ENCODE results near the gene USP48. TPM values are rescaled to one million over a fixed set of nuclear protein-coding genes. Genes with fewer than 3 reads are reported as not detected.
"Not testable (repeated sequence)": the region's sequence is repeated elsewhere in the genome, so short reads cannot be mapped to it uniquely, and the experiment has no call there.

Gene USP48
- total and polyA plus RNA-seq, 3 experiments from 2014 or later: 41.4 to 61.5 (median 60.6) TPM

DNA sequence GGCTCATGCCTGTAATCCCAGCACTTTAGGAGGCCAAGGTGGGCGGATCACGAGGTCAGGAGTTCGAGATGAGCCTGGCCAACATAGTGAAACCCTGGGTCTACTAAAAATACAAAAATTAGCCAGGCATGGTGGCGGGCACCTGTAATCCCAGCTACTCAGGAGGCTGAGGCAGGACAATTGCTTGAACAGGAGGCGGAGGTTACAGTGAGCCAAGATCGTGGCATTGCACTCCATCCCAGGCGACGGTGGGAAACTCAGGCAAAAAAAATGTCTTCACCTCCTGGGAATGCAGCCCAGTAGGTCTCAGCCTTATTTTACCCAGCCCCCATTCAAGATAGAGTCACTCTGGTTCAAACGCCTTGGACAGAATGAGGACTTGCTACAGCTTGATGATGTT, 2.8 kb upstream of the USP48 start:
- POLR2A ChIA-PET; H3K9me3 Mint-ChIP-seq; H3K36me3 ChIP-seq (ENCODE audit: insufficient read depth, low read length); H3K27ac Mint-ChIP-seq; H3K9me3 ChIP-seq (ENCODE audit: low read length); CTCF ChIA-PET; DNase-seq; H3K27me3 Mint-ChIP-seq; H3K27me3 ChIP-seq (ENCODE audit: insufficient read depth, low read length, poor library complexity, severe bottlenecking); H3K27ac ChIP-seq (ENCODE audit: low read depth, low read length); H3K4me3 ChIP-seq (ENCODE audit: low read length): not testable (repeated sequence)
- Mint-ChIP-seq H3K4me1 (peaks cover 9 to 20% (median 18%) of the 10 kb centered on the region in 3 donors), H3K4me3 (peak overlapping the region in 1 of 7 donors; percentile 48), H3K36me3 (peaks cover 0 to 14% (median 0%) of the 10 kb centered on the region in 3 donors)
- H3K4me1 ChIP-seq (ENCODE audit: insufficient read depth, low read length): peaks cover 16% of the 10 kb centered on the region

DNA sequence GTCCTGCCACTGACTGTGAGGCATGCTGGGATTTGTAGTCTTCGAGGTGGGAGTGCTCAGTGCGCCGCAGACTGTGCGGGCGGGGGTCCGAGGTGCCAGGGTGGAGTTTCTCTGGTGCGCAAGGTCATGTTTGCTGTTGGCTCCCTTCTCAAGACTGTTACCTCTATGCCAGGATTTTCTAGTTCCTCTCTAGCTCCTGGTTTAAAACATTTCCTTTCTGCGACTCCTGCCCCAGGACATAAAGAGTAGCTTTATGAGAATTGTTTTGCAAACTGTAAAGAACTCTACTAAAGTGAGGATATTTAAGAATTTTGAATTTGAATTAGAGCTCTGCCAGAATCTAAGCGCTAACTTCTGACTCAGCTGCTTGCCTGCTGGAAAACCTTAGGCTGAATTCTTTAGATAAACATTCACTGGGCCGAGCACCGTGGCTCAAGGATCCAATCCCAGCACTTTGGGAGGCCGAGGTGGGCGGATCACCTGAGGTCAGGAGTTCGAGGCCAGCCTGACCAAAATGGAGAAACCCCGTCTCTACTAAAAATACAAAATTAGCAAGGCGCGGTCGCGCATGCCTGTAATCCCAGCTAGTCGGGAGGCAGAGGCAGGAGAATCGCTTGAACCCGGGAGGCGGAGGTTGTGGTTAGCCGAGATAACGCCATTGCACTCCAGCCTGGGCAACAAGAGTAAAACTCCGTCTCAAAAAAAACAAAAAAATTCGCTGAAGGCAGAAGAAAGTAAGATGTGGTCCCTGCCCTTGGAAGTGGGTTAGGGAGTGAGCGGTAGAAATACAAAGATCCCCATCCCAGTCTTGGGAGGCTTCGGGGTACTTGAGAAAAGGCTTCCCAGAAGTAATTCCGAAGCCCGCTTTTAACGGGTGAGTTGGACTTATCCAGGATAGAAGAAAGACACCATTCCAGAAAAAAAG, 992 bp upstream of the USP48 start:
- H3K4me3 Mint-ChIP-seq: peak overlapping the region; percentile 91 to 99 (median 98)
- ChIA-PET CTCF (no interaction called here), POLR2A (interaction anchor here (0.5 to 2.0 kb wide), 3 partner anchors 61 to 268 kb away, joined by 3 to 12 read pairs (median 5); partner anchors contain the start of gene CDC42)
- H3K27me3 ChIP-seq (ENCODE audit: insufficient read depth, low read length, poor library complexity, severe bottlenecking): no peaks in the 10 kb centered on the region
- no peak for DNase-seq
- peak overlapping the region; percentile 100 for H3K27ac Mint-ChIP-seq
- peaks cover 27% of the 10 kb centered on the region for H3K4me1 ChIP-seq (ENCODE audit: insufficient read depth, low read length)
- H3K27me3 Mint-ChIP-seq: peaks cover 4 to 7% of the 10 kb centered on the region in 2 donors
- H3K36me3 Mint-ChIP-seq: peaks cover 0 to 14% (median 0%) of the 10 kb centered on the region in 3 donors
- peak overlapping the region; percentile 100 for H3K27ac ChIP-seq (ENCODE audit: low read depth, low read length)
- peak overlapping the region; percentile 99 for H3K4me3 ChIP-seq (ENCODE audit: low read length)
- H3K36me3 ChIP-seq (ENCODE audit: insufficient read depth, low read length): no peaks in the 10 kb centered on the region
- H3K9me3 Mint-ChIP-seq: peaks cover 0 to 2% (median 0%) of the 10 kb centered on the region in 5 donors
- no peaks in the 10 kb centered on the region for H3K9me3 ChIP-seq (ENCODE audit: low read length)
- H3K4me1 Mint-ChIP-seq: peaks cover 21 to 35% (median 32%) of the 10 kb centered on the region in 3 donors

DNA sequence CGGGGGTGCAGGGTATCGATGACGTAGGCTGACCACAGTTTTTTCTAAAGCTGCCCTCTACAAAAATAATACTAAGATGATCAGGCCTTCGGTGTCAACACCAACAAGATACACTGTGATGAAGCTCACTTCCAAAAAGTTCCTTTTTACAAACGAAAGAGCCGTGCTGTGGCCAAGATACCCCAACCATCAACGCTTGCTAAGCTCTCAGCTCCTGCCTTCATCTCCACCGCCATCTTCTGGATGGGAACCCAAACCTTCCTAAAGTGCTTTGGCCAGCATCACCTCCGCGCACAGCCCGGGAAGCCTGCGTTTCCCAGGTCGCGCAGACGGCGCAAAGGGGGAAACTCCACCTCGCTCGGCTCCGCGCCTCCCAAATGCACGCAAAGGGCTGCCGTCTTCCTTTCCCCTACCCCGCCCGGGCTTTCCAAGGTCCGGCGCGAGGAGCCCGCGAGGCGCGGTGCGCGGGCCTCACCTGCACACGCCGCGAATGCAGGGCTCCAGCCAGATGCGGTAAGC, 541 bp downstream of the USP48 start:
- Mint-ChIP-seq H3K4me1 (peaks cover 28 to 46% (median 41%) of the 10 kb centered on the region in 3 donors), H3K9me3 (peaks cover 0 to 2% (median 0%) of the 10 kb centered on the region in 5 donors), H3K4me3 (peak overlapping the region; percentile 91 to 99 (median 98)), H3K27me3 (peaks cover 0 to 5% of the 10 kb centered on the region in 2 donors), H3K27ac (peak overlapping the region; percentile 92 to 100 (median 100)), H3K36me3 (peaks cover 0 to 19% (median 0%) of the 10 kb centered on the region in 3 donors)
- ChIA-PET CTCF (interaction anchor here (1.0 to 1.9 kb wide), 6 partner anchors 12 to 258 kb away, joined by 3 to 7 read pairs (median 3); no protein-coding TSS in a partner anchor), POLR2A (interaction anchor here (1.4 to 2.0 kb wide), 3 partner anchors 9 to 271 kb away, joined by 3 to 12 read pairs (median 5); partner anchors contain the start of gene CDC42)
- H3K9me3 ChIP-seq (ENCODE audit: low read length): no peaks in the 10 kb centered on the region
- peak overlapping the region; percentile 99 for H3K4me3 ChIP-seq (ENCODE audit: low read length)
- peak overlapping the region; percentile 100 for H3K27ac ChIP-seq (ENCODE audit: low read depth, low read length)
- peaks cover 27% of the 10 kb centered on the region for H3K4me1 ChIP-seq (ENCODE audit: insufficient read depth, low read length)
- H3K27me3 ChIP-seq (ENCODE audit: insufficient read depth, low read length, poor library complexity, severe bottlenecking): no peaks in the 10 kb centered on the region
- peak; percentile 37 to 60 (median 47) for DNase-seq
- H3K36me3 ChIP-seq (ENCODE audit: insufficient read depth, low read length): no peaks in the 10 kb centered on the region

DNA sequence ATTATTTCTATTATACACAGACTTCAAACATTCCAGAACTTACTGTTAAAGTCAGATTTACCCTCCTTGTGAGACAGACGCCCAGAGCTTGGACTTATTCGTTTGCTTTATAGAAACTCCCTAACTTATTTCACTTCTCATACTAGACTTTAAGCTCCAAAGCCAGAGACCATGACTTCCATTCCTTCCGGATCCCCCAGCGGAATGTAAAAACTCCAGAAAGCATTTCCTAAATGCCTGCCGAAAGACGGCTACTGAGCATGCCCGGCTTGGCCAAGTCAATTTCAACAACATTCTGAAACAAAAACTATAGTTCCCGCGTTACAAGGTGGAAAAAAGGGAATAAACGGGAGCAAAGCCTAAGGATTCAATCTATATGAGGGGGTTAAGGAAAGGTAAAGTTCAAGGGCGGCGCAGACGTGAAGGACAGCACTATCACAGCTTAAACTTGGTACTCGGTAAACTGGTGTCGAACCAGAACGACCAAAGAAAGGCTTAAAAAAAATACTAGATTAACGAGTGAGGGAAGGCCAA, 1.1 kb downstream of the USP48 start:
- CTCF ChIA-PET: interaction anchor here (1.0 to 1.9 kb wide), 6 partner anchors 12 to 258 kb away, joined by 3 to 7 read pairs (median 3); no protein-coding TSS in a partner anchor
- no peak for DNase-seq
- H3K27me3 Mint-ChIP-seq: peaks cover 0 to 5% of the 10 kb centered on the region in 2 donors
- Histone ChIP-seq H3K27me3 (ENCODE audit: insufficient read depth, low read length, poor library complexity, severe bottlenecking) (no peaks in the 10 kb centered on the region), H3K9me3 (ENCODE audit: low read length) (no peaks in the 10 kb centered on the region), H3K27ac (ENCODE audit: low read depth, low read length) (peak overlapping the region; percentile 100), H3K4me3 (ENCODE audit: low read length) (peak overlapping the region; percentile 99), H3K36me3 (ENCODE audit: insufficient read depth, low read length) (no peaks in the 10 kb centered on the region), H3K4me1 (ENCODE audit: insufficient read depth, low read length) (peaks cover 27% of the 10 kb centered on the region)
- peaks cover 0 to 19% (median 0%) of the 10 kb centered on the region in 3 donors for H3K36me3 Mint-ChIP-seq
- peak overlapping the region; percentile 92 to 100 (median 100) for H3K27ac Mint-ChIP-seq
- H3K4me3 Mint-ChIP-seq: peak overlapping the region; percentile 91 to 99 (median 98)
- H3K9me3 Mint-ChIP-seq: peaks cover 0 to 2% (median 0%) of the 10 kb centered on the region in 5 donors
- peaks cover 31 to 51% (median 46%) of the 10 kb centered on the region in 3 donors for H3K4me1 Mint-ChIP-seq
- POLR2A ChIA-PET: interaction anchor here (0.6 to 2.0 kb wide), 5 partner anchors 8 to 271 kb away, joined by 3 to 12 read pairs (median 5); partner anchors contain the start of gene CDC42

DNA sequence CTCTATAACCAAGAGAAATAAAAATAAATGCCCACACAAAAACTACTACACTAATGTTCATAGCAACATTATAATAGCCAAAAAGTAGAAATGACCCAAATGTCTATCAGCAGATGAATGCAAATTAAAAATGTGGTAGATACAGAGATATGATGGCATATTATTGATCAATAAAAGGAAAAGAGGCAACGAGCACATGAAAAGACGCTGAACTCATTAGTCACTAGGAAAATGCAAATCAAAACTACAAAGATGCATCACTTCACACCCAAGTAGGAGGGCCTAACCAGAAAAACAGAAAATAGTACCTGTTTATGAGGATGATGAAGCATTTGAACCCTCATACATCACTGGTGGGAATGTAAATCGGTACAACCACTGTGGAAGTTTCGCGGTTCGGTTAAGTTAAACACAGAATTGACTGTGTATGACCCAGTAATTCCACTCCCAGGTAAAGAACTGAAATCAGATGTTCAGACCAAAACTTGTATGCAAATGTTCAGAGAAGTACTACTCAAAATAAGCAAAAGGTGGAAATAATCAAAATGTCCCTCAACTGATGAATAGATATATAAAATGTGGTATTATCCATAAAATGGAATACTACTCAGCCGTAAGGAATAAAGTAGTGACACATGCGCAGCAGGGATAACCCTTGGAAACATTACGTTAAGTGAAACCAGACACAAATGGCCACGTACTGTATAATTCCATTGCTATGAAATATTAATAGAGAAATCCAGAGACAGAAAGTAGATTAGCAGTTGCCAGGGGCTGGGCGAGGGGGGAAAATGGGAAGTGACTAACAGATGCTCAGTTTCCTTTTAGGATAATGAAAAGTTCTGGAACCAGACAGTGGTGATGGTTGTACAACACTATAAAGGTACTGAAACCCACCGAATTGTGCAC, 3.1 kb downstream of the USP48 start:
- H3K4me3 ChIP-seq (ENCODE audit: low read length): no peak overlapping the region
- peaks cover 27% of the 10 kb centered on the region for H3K4me1 ChIP-seq (ENCODE audit: insufficient read depth, low read length)
- CTCF ChIA-PET: no interaction called here

DNA sequence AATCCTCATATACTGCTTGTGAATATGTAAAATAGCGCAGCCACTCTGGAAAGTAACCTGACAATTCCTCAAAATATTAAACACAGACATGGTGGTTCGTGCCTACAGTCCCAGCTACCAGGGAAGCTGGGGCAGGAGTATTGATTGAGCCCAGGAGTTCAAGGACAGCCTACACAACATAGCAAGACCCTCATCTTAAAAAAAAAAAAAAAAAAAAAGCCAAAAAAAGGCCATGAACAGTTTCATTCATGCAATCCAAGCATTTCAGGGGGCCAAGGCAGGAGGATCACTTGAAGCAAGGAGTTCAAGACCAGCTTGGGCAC, 4.6 kb downstream of the USP48 start:
- H3K36me3 ChIP-seq (ENCODE audit: insufficient read depth, low read length): no peaks in the 10 kb centered on the region
- Mint-ChIP-seq H3K9me3 (peaks cover 0 to under 1% (median 0%) of the 10 kb centered on the region in 5 donors), H3K36me3 (peaks cover 0 to 21% (median 0%) of the 10 kb centered on the region in 3 donors), H3K27me3 (peaks cover 0 to 4% of the 10 kb centered on the region in 2 donors), H3K27ac (peak overlapping the region in 6 of 8 donors; percentile 26 to 85 (median 54)), H3K4me3 (peak overlapping the region in 3 of 7 donors; percentile 5 to 65 (median 25)), H3K4me1 (peaks cover 44 to 75% (median 67%) of the 10 kb centered on the region in 3 donors)
- no peak overlapping the region for H3K27ac ChIP-seq (ENCODE audit: low read depth, low read length)
- no peaks in the 10 kb centered on the region for H3K9me3 ChIP-seq (ENCODE audit: low read length)
- H3K27me3 ChIP-seq (ENCODE audit: insufficient read depth, low read length, poor library complexity, severe bottlenecking): no peaks in the 10 kb centered on the region
- ChIA-PET CTCF (no interaction called here), POLR2A (no interaction called here)
- H3K4me3 ChIP-seq (ENCODE audit: low read length): no peak overlapping the region
- no peak for DNase-seq
- H3K4me1 ChIP-seq (ENCODE audit: insufficient read depth, low read length): peaks cover 27% of the 10 kb centered on the region

More for the DNA sequence above, 3.1 kb downstream of the USP48 start:
- Histone ChIP-seq H3K27me3 (ENCODE audit: insufficient read depth, low read length, poor library complexity, severe bottlenecking) (no peaks in the 10 kb centered on the region), H3K9me3 (ENCODE audit: low read length) (no peaks in the 10 kb centered on the region), H3K27ac (ENCODE audit: low read depth, low read length) (no peak overlapping the region), H3K36me3 (ENCODE audit: insufficient read depth, low read length) (no peaks in the 10 kb centered on the region)
- peaks cover 0 to 5% of the 10 kb centered on the region in 2 donors for H3K27me3 Mint-ChIP-seq
- H3K9me3 Mint-ChIP-seq: peaks cover 0 to 2% (median 0%) of the 10 kb centered on the region in 5 donors
- H3K36me3 Mint-ChIP-seq: peaks cover 0 to 22% (median 0%) of the 10 kb centered on the region in 3 donors
- H3K4me1 Mint-ChIP-seq: peaks cover 43 to 67% (median 63%) of the 10 kb centered on the region in 3 donors
- peak overlapping the region; percentile 42 to 91 (median 67) for H3K4me3 Mint-ChIP-seq
- POLR2A ChIA-PET: no interaction called here
- H3K27ac Mint-ChIP-seq: peak overlapping the region in 7 of 8 donors; percentile 38 to 83 (median 80)
- no peak for DNase-seq

DNA sequence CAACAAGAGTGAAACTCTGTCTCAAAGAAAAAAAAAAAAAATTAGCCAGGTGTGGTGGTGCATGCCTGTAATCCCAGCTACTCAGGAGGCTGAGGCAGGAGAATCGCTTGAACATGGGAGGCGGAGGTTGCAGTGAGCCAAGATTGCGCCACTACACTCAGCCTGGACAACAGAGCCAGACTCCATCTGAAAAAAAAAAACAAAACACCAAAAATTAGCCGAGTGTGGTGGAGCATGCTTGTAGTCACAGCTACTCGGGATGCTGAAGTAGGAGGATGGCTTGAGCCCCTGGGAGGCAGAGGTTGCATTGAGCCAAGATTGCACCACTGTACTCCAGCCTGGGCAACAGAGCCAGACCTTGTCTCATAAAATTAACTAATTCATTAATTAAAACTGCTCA, 6.0 kb downstream of the USP48 start:
- DNase-seq; H3K9me3 Mint-ChIP-seq; CTCF ChIA-PET; H3K4me3 ChIP-seq (ENCODE audit: low read length); H3K36me3 Mint-ChIP-seq; H3K36me3 ChIP-seq (ENCODE audit: insufficient read depth, low read length); H3K9me3 ChIP-seq (ENCODE audit: low read length); H3K27me3 ChIP-seq (ENCODE audit: insufficient read depth, low read length, poor library complexity, severe bottlenecking); H3K27me3 Mint-ChIP-seq; H3K27ac ChIP-seq (ENCODE audit: low read depth, low read length): not testable (repeated sequence)
- H3K4me1 ChIP-seq (ENCODE audit: insufficient read depth, low read length): peaks cover 30% of the 10 kb centered on the region
- POLR2A ChIA-PET: interaction anchor here (0.7 kb wide), 1 partner anchor 463 kb away, joined by 3 read pairs; no protein-coding TSS in a partner anchor
- Mint-ChIP-seq H3K4me1 (peaks cover 51 to 77% (median 69%) of the 10 kb centered on the region in 3 donors), H3K27ac (peak overlapping the region in 2 of 8 donors; percentile 17 to 85), H3K4me3 (peak overlapping the region in 1 of 7 donors; percentile 67)
